GM23338 (cell line): Measurements from ENCODE around the gene HCST. TPM values are rescaled to one million over a fixed set of nuclear protein-coding genes. Genes with fewer than 3 reads are reported as not detected.
A peak's percentile ranks its signal among the peaks of the same experiment; 100 is the strongest.

ENCODE experiments used
- ATAC-seq: fragments of 200-7000 bp; cut with Tn5 transposase; 3 replicates; pipeline ENCODE4 v1.9.1; 2020
- DNase-seq: peaks from one replicate; pipeline ENCODE4 v3.0.0-alpha.2; 2015; ENCODE audit warnings: low spot score
- H2AFZ ChIP-seq: fragments of 200-600 bp; sonication (generic); 2 replicates; pipeline ENCODE4 v1.8.0; 2016; ENCODE audit warnings: antibody characterized with exemption, mild to moderate bottlenecking, moderate library complexity
- H3F3A ChIP-seq: fragments of 200-600 bp; sonication (generic); replicated peaks from 2 replicates; pipeline ENCODE4 v1.8.0; 2017; ENCODE audit warnings: antibody characterized with exemption, mixed run types, low read depth
- H3K27ac ChIP-seq: fragments of 200-600 bp; sonication (generic); 2 replicates; pipeline ENCODE4 v1.6.1; 2016; ENCODE audit warnings: low read depth
- H3K27me3 ChIP-seq: fragments of 200-600 bp; sonication (generic); 2 replicates; pipeline ENCODE4 v1.8.0; 2016; ENCODE audit warnings: mild to moderate bottlenecking, mixed run types, moderate library complexity; ENCODE audit not compliant: insufficient read depth
- H3K36me3 ChIP-seq: fragments of 200-600 bp; sonication (generic); 2 replicates; pipeline ENCODE4 v1.8.0; 2016; ENCODE audit warnings: mild to moderate bottlenecking; ENCODE audit not compliant: insufficient read depth
- H3K4me1 ChIP-seq: fragments of 200-600 bp; sonication (generic); 2 replicates; pipeline ENCODE4 v1.8.0; 2016; ENCODE audit warnings: mild to moderate bottlenecking, moderate library complexity; ENCODE audit not compliant: insufficient read depth
- H3K4me2 ChIP-seq: fragments of 200-600 bp; sonication (generic); 2 replicates; pipeline ENCODE4 v1.7.1; 2017; ENCODE audit warnings: mixed run types
- H3K4me3 ChIP-seq: fragments of 200-600 bp; sonication (generic); 2 replicates; pipeline ENCODE4 v1.6.1; 2016; ENCODE audit warnings: mixed run types
- H3K79me2 ChIP-seq: fragments of 200-600 bp; sonication (generic); replicated peaks from 2 replicates; pipeline ENCODE4 v1.8.0; 2017; ENCODE audit warnings: mild to moderate bottlenecking; ENCODE audit not compliant: insufficient read depth
- H3K9me2 ChIP-seq: fragments of 200-600 bp; sonication (generic); 2 replicates; pipeline ENCODE4 v1.8.0; 2017; ENCODE audit not compliant: insufficient read depth
- H4K20me1 ChIP-seq: fragments of 200-600 bp; sonication (generic); replicated peaks from 2 replicates; pipeline ENCODE4 v1.8.0; 2017; ENCODE audit warnings: mild to moderate bottlenecking; ENCODE audit not compliant: insufficient read depth
- H3K27ac Mint-ChIP-seq: 2 replicates; pipeline ENCODE4 v1.8.0; 2020; ENCODE audit warnings: inconsistent platforms, mild to moderate bottlenecking, moderate library complexity, mixed read lengths
- H3K27me3 Mint-ChIP-seq: 3 replicates; pipeline ENCODE4 v1.8.0; 2022; ENCODE audit warnings: low read depth, mild to moderate bottlenecking, moderate library complexity, mixed read lengths, inconsistent platforms; ENCODE audit not compliant: insufficient read depth, poor library complexity
- H3K36me3 Mint-ChIP-seq: 3 replicates; pipeline ENCODE4 v1.8.0; 2021; ENCODE audit warnings: low read depth, mild to moderate bottlenecking, inconsistent platforms, moderate library complexity, mixed read lengths
- H3K4me1 Mint-ChIP-seq: 3 replicates; pipeline ENCODE4 v1.8.0; 2020; ENCODE audit warnings: mild to moderate bottlenecking, inconsistent platforms, mixed read lengths
- H3K4me3 Mint-ChIP-seq: 3 replicates; pipeline ENCODE4 v1.8.0; 2021; ENCODE audit warnings: moderate library complexity, mild to moderate bottlenecking, inconsistent platforms, mixed read lengths
- H3K9me3 Mint-ChIP-seq: 3 replicates; pipeline ENCODE4 v1.8.0; 2020; ENCODE audit warnings: moderate library complexity, mild to moderate bottlenecking, inconsistent platforms, mixed read lengths
- CREB1 ChIP-seq: fragments of 250-450 bp; sonication (Bioruptor Pico); IDR thresholded peaks from 2 replicates; pipeline ENCODE4 v1.5.0; 2020; ENCODE audit warnings: low read depth, mild to moderate bottlenecking, moderate library complexity
- EZH2 ChIP-seq: fragments of 200-600 bp; sonication (generic); IDR thresholded peaks from one replicate; pipeline ENCODE4 v1.8.0; 2017; ENCODE audit warnings: antibody characterized with exemption, mild to moderate bottlenecking, low read depth; ENCODE audit not compliant: unreplicated experiment
- EZH2phosphoT487 ChIP-seq: fragments of 200-600 bp; sonication (generic); IDR thresholded peaks from one replicate; pipeline ENCODE4 v1.8.1; 2018; ENCODE audit warnings: antibody characterized with exemption; ENCODE audit not compliant: unreplicated experiment
- JUNB ChIP-seq: IDR thresholded peaks from one replicate; pipeline ENCODE4 v1.6.1; 2016; ENCODE audit warnings: antibody characterized with exemption; ENCODE audit not compliant: unreplicated experiment
- NANOG ChIP-seq: IDR thresholded peaks from 2 replicates; pipeline ENCODE4 v1.6.1; 2016; ENCODE audit warnings: antibody characterized with exemption, borderline replicate concordance
- POLR2AphosphoS5 ChIP-seq: IDR thresholded peaks from 2 replicates; pipeline ENCODE4 v1.6.1; 2016; ENCODE audit warnings: antibody characterized with exemption, low read depth
- STAT1 ChIP-seq: IDR thresholded peaks from one replicate; pipeline ENCODE4 v1.6.1; 2016; ENCODE audit warnings: antibody characterized with exemption; ENCODE audit not compliant: unreplicated experiment
- ZNF114 ChIP-seq: fragments of 250-450 bp; sonication (Bioruptor Pico); IDR thresholded peaks from 2 replicates; pipeline ENCODE4 v1.5.0; 2020; ENCODE audit warnings: mild to moderate bottlenecking, moderate library complexity
- ZNF331 ChIP-seq: fragments of 250-450 bp; sonication (Bioruptor Pico); IDR thresholded peaks from 2 replicates; pipeline ENCODE4 v1.5.0; 2020; ENCODE audit warnings: low read depth, mild to moderate bottlenecking, moderate library complexity
- polyA plus RNA-seq: library from polyadenylated mRNA; unstranded; fragments of >200 nt; fragmentation: Nextera tagmentation; extraction: Ambion mirVana; gene quantifications from 2 replicates; pipeline ENCODE4 v1.2.1, GENCODE V29; 2016
- total RNA-seq: library from RNA; depleted of rRNA; stranded (reverse); fragments of >200 nt; shearing (Covaris generic); gene quantifications from 2 replicates; pipeline ENCODE4 v1.2.3, GENCODE V29; 2014
- TF ChIP-seq, protein P1 (sequence below), 2 experiments: fragments of 200-600 bp in 1 of 2; sonication (generic) in 1 of 2; conservative IDR thresholded peaks; 2 replicates each; pipeline versions ENCODE4 v1.5.1 to v1.6.1; 2016 to 2017; ENCODE audit warnings: antibody characterized with exemption in 2 of 2, low read depth in 2 of 2, mild to moderate bottlenecking in 2 of 2, moderate library complexity in 1 of 2
- TF ChIP-seq, protein P2 (sequence below): IDR thresholded peaks from 2 replicates; pipeline ENCODE4 v1.6.1; 2016; ENCODE audit warnings: antibody characterized with exemption
- TF ChIP-seq, protein P3 (sequence below): fragments of 250-450 bp; sonication (Bioruptor Pico); IDR thresholded peaks from 2 replicates; pipeline ENCODE4 v1.5.0; 2020; ENCODE audit warnings: mild to moderate bottlenecking, moderate library complexity

The HCST gene
- total and polyA plus RNA-seq, 2 experiments from 2014 or later: 2.1 TPM; not detected in 1

DNA sequence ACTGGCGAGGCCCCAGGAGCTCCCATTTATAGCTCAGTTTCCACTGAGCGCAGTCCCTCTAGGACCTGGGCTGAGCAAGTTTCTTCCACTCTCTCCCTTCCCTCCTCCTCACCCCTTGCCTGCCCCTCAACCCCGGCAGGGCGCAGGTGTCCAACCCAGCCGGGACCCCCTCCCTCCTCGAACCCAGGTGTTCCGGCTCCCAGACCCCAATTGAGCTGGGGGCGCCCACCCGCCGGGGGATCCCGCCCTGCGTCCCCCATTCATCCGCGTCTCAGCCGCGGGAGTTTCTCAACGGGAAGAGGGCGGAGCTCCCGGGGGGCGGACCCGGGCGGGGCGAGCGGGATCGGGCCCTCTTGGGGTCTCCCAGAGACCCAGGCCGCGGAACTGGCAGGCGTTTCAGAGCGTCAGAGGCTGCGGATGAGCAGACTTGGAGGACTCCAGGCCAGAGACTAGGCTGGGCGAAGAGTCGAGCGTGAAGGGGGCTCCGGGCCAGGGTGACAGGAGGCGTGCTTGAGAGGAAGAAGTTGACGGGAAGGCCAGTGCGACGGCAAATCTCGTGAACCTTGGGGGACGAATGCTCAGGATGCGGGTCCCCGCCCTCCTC, 45.7 kb upstream of the HCST start, which contains the start of gene KIRREL2:
Gene KIRREL2 (plus strand): TSS at position 366 of the 604 bp plus-strand sequence. CDS start 209 bp downstream, at position 575.
- H3K27ac ChIP-seq: no peak within 1 kb of the TSS
- H3K36me3 Mint-ChIP-seq: no peaks in the 10 kb centered on the region; the same call in 2 of the 3 replicates
- H2AFZ ChIP-seq: peak within 1 kb of the TSS; percentile 98
- peak within 1 kb of the TSS; percentile 93 for H3K4me3 ChIP-seq
- no peak within 1 kb of the TSS for H3K27ac Mint-ChIP-seq
- H3K36me3 ChIP-seq: no peaks in the 10 kb centered on the region
- H3K27me3 ChIP-seq: peaks cover 62% of the 10 kb centered on the region
- DNase-seq: peak; percentile 83
- H3K79me2 ChIP-seq: no peaks in the 10 kb centered on the region
- H3K4me1 ChIP-seq: peaks cover 27% of the 10 kb centered on the region
- 0 out of 2 replicates have a peak, but pooled peaks cover 3% of the 10 kb centered on the region for H3F3A ChIP-seq
- H3K4me3 Mint-ChIP-seq: peak within 1 kb of the TSS; percentile 91
- peaks cover 64% of the 10 kb centered on the region for H3K27me3 Mint-ChIP-seq
- H3K4me2 ChIP-seq: peak within 1 kb of the TSS; percentile 93
- TF ChIP-seq ZNF331 (CRISPR knock-in tag): no peak
- TF ChIP-seq POLR2AphosphoS5: peak; percentile 57
- H3K9me3 Mint-ChIP-seq: no peaks in the 10 kb centered on the region
- H3K4me1 Mint-ChIP-seq: peaks cover 36% of the 10 kb centered on the region
- no peaks in the 10 kb centered on the region for H4K20me1 ChIP-seq
- H3K9me2 ChIP-seq: no peaks in the 10 kb centered on the region
- peak; percentile 38 for ATAC-seq

DNA sequence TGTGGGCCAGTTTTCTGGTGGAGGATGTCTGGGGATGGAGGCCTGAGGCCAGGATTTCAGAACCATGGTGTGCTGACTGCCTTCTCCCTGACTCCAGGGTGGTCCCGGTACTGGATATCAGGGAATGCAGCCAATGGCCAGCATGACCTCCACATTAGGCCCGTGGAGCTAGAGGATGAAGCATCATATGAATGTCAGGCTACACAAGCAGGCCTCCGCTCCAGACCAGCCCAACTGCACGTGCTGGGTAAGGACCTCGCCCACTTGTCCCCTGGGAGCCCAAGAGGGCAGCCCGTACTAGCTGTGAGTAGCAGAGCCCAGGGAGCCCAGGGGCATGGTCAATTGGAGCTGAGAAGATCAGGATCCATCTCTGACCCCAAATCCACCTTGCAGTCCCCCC, 44.0 kb upstream of the HCST start:
- H3K9me2 ChIP-seq: no peaks in the 10 kb centered on the region
- no peaks in the 10 kb centered on the region for H3K79me2 ChIP-seq
- no peaks in the 10 kb centered on the region; the same call in 1 of the 2 replicates for H3K36me3 ChIP-seq
- Mint-ChIP-seq H3K9me3 (no peaks in the 10 kb centered on the region), H3K27me3 (peaks cover 69% of the 10 kb centered on the region), H3K36me3 (no peaks in the 10 kb centered on the region; the same call in 2 of the 3 replicates), H3K4me3 (no peak overlapping the region; the same call in 2 of the 3 replicates), H3K4me1 (peaks cover 31% of the 10 kb centered on the region), H3K27ac (no peak overlapping the region)
- no peak overlapping the region for H2AFZ ChIP-seq
- H3K4me1 ChIP-seq: peaks cover 23% of the 10 kb centered on the region
- H3K27ac ChIP-seq: no peak overlapping the region
- H3K4me2 ChIP-seq: no peak overlapping the region
- 0 out of 2 replicates have a peak, but pooled peaks cover 3% of the 10 kb centered on the region for H3F3A ChIP-seq
- DNase-seq (no peak), ATAC-seq (no peak)
- H3K27me3 ChIP-seq: peaks cover 76% of the 10 kb centered on the region
- H4K20me1 ChIP-seq: no peaks in the 10 kb centered on the region
- no peak overlapping the region for H3K4me3 ChIP-seq
- no peak for TF ChIP-seq POLR2AphosphoS5
- TF ChIP-seq NANOG: no peak
- no peak for TF ChIP-seq JUNB
- TF ChIP-seq STAT1: no peak
- TF ChIP-seq ZNF331 (CRISPR knock-in tag): no peak
- TF ChIP-seq ZNF114 (CRISPR knock-in tag): no peak
- TF ChIP-seq, protein P1, sequence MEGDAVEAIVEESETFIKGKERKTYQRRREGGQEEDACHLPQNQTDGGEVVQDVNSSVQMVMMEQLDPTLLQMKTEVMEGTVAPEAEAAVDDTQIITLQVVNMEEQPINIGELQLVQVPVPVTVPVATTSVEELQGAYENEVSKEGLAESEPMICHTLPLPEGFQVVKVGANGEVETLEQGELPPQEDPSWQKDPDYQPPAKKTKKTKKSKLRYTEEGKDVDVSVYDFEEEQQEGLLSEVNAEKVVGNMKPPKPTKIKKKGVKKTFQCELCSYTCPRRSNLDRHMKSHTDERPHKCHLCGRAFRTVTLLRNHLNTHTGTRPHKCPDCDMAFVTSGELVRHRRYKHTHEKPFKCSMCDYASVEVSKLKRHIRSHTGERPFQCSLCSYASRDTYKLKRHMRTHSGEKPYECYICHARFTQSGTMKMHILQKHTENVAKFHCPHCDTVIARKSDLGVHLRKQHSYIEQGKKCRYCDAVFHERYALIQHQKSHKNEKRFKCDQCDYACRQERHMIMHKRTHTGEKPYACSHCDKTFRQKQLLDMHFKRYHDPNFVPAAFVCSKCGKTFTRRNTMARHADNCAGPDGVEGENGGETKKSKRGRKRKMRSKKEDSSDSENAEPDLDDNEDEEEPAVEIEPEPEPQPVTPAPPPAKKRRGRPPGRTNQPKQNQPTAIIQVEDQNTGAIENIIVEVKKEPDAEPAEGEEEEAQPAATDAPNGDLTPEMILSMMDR (conservative IDR thresholded peaks at IDR 0.05; ENCODE audit: low read depth in 2 of 2): no peak
- no peak for TF ChIP-seq CREB1 (CRISPR knock-in tag)
- TF ChIP-seq, protein P2, sequence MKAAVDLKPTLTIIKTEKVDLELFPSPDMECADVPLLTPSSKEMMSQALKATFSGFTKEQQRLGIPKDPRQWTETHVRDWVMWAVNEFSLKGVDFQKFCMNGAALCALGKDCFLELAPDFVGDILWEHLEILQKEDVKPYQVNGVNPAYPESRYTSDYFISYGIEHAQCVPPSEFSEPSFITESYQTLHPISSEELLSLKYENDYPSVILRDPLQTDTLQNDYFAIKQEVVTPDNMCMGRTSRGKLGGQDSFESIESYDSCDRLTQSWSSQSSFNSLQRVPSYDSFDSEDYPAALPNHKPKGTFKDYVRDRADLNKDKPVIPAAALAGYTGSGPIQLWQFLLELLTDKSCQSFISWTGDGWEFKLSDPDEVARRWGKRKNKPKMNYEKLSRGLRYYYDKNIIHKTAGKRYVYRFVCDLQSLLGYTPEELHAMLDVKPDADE: no peak
- no peak for TF ChIP-seq EZH2phosphoT487
- TF ChIP-seq, protein P3, sequence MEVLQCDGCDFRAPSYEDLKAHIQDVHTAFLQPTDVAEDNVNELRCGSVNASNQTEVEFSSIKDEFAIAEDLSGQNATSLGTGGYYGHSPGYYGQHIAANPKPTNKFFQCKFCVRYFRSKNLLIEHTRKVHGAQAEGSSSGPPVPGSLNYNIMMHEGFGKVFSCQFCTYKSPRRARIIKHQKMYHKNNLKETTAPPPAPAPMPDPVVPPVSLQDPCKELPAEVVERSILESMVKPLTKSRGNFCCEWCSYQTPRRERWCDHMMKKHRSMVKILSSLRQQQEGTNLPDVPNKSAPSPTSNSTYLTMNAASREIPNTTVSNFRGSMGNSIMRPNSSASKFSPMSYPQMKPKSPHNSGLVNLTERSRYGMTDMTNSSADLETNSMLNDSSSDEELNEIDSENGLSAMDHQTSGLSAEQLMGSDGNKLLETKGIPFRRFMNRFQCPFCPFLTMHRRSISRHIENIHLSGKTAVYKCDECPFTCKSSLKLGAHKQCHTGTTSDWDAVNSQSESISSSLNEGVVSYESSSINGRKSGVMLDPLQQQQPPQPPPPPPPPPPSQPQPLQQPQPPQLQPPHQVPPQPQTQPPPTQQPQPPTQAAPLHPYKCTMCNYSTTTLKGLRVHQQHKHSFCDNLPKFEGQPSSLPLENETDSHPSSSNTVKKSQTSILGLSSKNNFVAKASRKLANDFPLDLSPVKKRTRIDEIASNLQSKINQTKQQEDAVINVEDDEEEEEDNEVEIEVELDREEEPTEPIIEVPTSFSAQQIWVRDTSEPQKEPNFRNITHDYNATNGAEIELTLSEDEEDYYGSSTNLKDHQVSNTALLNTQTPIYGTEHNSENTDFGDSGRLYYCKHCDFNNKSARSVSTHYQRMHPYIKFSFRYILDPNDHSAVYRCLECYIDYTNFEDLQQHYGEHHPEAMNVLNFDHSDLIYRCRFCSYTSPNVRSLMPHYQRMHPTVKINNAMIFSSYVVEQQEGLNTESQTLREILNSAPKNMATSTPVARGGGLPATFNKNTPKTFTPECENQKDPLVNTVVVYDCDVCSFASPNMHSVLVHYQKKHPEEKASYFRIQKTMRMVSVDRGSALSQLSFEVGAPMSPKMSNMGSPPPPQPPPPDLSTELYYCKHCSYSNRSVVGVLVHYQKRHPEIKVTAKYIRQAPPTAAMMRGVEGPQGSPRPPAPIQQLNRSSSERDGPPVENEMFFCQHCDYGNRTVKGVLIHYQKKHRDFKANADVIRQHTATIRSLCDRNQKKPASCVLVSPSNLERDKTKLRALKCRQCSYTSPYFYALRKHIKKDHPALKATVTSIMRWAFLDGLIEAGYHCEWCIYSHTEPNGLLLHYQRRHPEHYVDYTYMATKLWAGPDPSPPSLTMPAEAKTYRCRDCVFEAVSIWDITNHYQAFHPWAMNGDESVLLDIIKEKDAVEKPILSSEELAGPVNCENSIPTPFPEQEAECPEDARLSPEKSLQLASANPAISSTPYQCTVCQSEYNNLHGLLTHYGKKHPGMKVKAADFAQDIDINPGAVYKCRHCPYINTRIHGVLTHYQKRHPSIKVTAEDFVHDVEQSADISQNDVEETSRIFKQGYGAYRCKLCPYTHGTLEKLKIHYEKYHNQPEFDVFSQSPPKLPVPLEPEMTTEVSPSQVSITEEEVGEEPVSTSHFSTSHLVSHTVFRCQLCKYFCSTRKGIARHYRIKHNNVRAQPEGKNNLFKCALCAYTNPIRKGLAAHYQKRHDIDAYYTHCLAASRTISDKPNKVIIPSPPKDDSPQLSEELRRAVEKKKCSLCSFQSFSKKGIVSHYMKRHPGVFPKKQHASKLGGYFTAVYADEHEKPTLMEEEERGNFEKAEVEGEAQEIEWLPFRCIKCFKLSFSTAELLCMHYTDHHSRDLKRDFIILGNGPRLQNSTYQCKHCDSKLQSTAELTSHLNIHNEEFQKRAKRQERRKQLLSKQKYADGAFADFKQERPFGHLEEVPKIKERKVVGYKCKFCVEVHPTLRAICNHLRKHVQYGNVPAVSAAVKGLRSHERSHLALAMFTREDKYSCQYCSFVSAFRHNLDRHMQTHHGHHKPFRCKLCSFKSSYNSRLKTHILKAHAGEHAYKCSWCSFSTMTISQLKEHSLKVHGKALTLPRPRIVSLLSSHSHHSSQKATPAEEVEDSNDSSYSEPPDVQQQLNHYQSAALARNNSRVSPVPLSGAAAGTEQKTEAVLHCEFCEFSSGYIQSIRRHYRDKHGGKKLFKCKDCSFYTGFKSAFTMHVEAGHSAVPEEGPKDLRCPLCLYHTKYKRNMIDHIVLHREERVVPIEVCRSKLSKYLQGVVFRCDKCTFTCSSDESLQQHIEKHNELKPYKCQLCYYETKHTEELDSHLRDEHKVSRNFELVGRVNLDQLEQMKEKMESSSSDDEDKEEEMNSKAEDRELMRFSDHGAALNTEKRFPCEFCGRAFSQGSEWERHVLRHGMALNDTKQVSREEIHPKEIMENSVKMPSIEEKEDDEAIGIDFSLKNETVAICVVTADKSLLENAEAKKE (CRISPR knock-in tag): no peak
- no peak for TF ChIP-seq EZH2
